SU-DHL-6 (cell line): ENCODE measurements around the gene ADAMTS4.

Experiments
- EZH2phosphoT487 ChIP-seq: fragments of 200-600 bp; sonication (generic), shearing (Covaris generic); conservative IDR thresholded peaks from 2 replicates; pipeline ENCODE4 v1.6.1; 2018; ENCODE audit warnings: mild to moderate bottlenecking, antibody characterized with exemption, low read length, moderate library complexity, mixed read lengths
- TF ChIP-seq, protein P1 (sequence below): fragments of 200-600 bp; sonication (generic); IDR thresholded peaks from one replicate; pipeline ENCODE4 v1.5.1; 2017; ENCODE audit warnings: antibody characterized with exemption, mild to moderate bottlenecking, low read length, moderate library complexity; ENCODE audit not compliant: insufficient read depth, poor library complexity, severe bottlenecking

DNA sequence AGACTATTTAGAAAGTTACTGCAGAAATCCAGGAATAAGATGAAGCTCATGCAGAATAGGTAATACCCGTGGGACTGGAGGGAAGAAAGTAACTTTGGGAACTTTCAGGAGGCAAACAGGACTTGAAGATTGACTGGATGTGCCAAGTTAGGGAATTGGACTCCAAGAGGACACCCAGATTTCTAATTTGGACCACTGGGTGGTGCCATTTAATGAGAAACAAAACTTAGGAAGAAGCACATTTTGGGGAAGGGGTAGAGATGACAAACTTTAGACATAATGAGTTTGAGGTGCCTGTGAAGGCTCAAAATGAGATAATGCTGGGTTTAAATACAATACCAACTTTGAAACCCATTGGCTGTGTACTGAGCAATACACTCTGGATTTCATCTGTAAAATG lies 18.2 kb downstream of the ADAMTS4 start:
- TF ChIP-seq, protein P1, sequence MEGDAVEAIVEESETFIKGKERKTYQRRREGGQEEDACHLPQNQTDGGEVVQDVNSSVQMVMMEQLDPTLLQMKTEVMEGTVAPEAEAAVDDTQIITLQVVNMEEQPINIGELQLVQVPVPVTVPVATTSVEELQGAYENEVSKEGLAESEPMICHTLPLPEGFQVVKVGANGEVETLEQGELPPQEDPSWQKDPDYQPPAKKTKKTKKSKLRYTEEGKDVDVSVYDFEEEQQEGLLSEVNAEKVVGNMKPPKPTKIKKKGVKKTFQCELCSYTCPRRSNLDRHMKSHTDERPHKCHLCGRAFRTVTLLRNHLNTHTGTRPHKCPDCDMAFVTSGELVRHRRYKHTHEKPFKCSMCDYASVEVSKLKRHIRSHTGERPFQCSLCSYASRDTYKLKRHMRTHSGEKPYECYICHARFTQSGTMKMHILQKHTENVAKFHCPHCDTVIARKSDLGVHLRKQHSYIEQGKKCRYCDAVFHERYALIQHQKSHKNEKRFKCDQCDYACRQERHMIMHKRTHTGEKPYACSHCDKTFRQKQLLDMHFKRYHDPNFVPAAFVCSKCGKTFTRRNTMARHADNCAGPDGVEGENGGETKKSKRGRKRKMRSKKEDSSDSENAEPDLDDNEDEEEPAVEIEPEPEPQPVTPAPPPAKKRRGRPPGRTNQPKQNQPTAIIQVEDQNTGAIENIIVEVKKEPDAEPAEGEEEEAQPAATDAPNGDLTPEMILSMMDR: no peak
- TF ChIP-seq EZH2phosphoT487: no peak
